ENCODE data around the gene MAP1LC3B. TPM values are rescaled to one million over a fixed set of nuclear protein-coding genes. Genes with fewer than 3 reads are reported as not detected.

MAP1LC3B gene
- total RNA-seq (2022; extraction: Qiagen RNA extraction; ENCODE audit: low read depth) = 76.4 to 113 TPM (median 81.0 TPM) in 5 replicates

DNA sequence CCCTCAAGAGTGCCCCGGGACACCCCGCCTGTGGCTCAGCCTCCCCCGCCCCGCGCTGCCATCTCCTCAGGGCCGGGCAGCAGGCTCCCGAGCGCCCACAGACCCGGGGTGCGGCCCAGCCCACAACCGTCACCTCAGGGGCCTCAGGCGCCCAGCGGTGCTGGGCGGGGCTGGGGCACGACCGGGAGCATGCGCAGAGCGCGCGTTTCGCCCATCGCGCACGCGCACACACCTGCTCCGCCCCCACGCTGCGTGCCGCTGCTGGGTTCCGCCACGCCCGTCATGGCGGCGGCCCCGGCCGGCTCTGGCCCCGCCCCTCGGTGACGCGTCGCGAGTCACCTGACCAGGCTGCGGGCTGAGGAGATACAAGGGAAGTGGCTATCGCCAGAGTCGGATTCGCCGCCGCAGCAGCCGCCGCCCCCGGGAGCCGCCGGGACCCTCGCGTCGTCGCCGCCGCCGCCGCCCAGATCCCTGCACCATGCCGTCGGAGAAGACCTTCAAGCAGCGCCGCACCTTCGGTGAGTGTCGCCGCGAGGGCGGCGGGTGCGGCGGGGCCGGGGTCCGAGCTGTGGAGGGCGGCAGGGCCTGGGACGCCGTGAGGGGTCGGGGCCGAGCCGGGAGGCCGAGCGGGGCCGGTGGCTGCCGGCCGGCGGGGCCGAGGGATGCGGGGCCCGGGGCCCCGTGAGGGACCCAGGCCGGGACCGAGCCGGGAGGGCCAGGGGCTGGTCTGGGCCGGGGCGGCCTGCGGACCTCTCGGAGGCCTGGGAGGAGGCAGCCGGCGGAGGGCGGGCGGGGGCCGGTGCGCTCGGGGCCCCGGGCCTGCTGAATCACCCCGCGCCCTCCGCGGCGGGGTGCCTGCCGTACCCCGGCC is at the start of gene MAP1LC3B:
Gene MAP1LC3B (plus strand): TSS at position 387 of the 871 bp plus-strand sequence. CDS start 92 bp downstream, at position 479.

GRCh38 chr16:87383505-87384161 is 8.5 kb upstream of the MAP1LC3B start, which contains the start of gene FBXO31:
TSS of gene FBXO31 (minus strand) at chr16:87383776. CDS start at chr16:87383744, 32 bp downstream.

Other genes with a start within 250 kb of the MAP1LC3B start
- gene C16orf95, start 74.9 kb upstream of the MAP1LC3B start, total RNA-seq (2022; extraction: Qiagen RNA extraction; ENCODE audit: low read depth) = 4.7 to 8.3 TPM (median 7.2 TPM) in 5 replicates
- 18.9 to 24.9 TPM (median 21.6 TPM) in 5 replicates for gene FBXO31, start 8.6 kb upstream of the MAP1LC3B start, total RNA-seq (2022; extraction: Qiagen RNA extraction; ENCODE audit: low read depth)
- gene ZCCHC14, start 100.7 kb downstream of the MAP1LC3B start, total RNA-seq (2022; extraction: Qiagen RNA extraction; ENCODE audit: low read depth) = 5.9 to 9.7 TPM (median 9.5 TPM) in 5 replicates
- 1.4 to 2.6 TPM (median 2.1 TPM) in 5 replicates for gene JPH3, start 210.2 kb downstream of the MAP1LC3B start, total RNA-seq (2022; extraction: Qiagen RNA extraction; ENCODE audit: low read depth)

Measured in A549 treated with RU486 at 1 μM for 4 hours (cell line).